GM21723 (cell line): ENCODE data around the gene METTL1.
"Not testable (repeated sequence)": the region's sequence is repeated elsewhere in the genome, so short reads cannot be mapped to it uniquely, and the experiment has no call there.

Experiments
- ATAC-seq: cut with Tn5 transposase; IDR thresholded peaks from one replicate; pipeline ENCODE4 v1.9.1; 2021; ENCODE audit warnings: mild to moderate bottlenecking, moderate library complexity; ENCODE audit not compliant: unreplicated experiment

Gene METTL1

GRCh38 chr12:57771873-57772428 is at the start of gene METTL1:
TSS of gene METTL1 (minus strand) at chr12:57772105. CDS start at chr12:57772083, 22 bp downstream.
- ATAC-seq, result peak; percentile 82

- ATAC-seq, result not testable (repeated sequence)
Observed at GRCh38 chr12:57821015-57821414, 49.1 kb upstream of the METTL1 start.

GRCh38 chr12:57820119-57820518 is 48.2 kb upstream of the METTL1 start:
- ATAC-seq, result not testable (repeated sequence)

- not testable (repeated sequence) for ATAC-seq
Observed at GRCh38 chr12:57817990-57818331, 46.1 kb upstream of the METTL1 start.

- no peak for ATAC-seq
Observed at GRCh38 chr12:57817261-57817989, 45.5 kb upstream of the METTL1 start.

- no peak for ATAC-seq
Observed at GRCh38 chr12:57816855-57817151, 44.9 kb upstream of the METTL1 start.

GRCh38 chr12:57816001-57816854 is 44.3 kb upstream of the METTL1 start:
- no peak for ATAC-seq

GRCh38 chr12:57815177-57816000 is 43.5 kb upstream of the METTL1 start:
- no peak for ATAC-seq

- no peak for ATAC-seq
Observed at GRCh38 chr12:57813971-57814772, 42.3 kb upstream of the METTL1 start.

- ATAC-seq, result no peak
Observed at GRCh38 chr12:57813111-57813970, 41.4 kb upstream of the METTL1 start.

GRCh38 chr12:57811028-57811755 is 39.3 kb upstream of the METTL1 start:
- ATAC-seq, result no peak

GRCh38 chr12:57810450-57810849 is 38.5 kb upstream of the METTL1 start:
- no peak for ATAC-seq

- no peak for ATAC-seq
Observed at GRCh38 chr12:57809425-57809824, 37.5 kb upstream of the METTL1 start.

GRCh38 chr12:57808351-57808750 is 36.4 kb upstream of the METTL1 start:
- ATAC-seq, result no peak

GRCh38 chr12:57807285-57807684 is 35.4 kb upstream of the METTL1 start:
- ATAC-seq, result no peak

GRCh38 chr12:57806677-57807076 is 34.8 kb upstream of the METTL1 start:
- ATAC-seq, result no peak

- ATAC-seq, result no peak
Observed at GRCh38 chr12:57803319-57803893, 31.5 kb upstream of the METTL1 start.

- ATAC-seq, result no peak
Observed at GRCh38 chr12:57802607-57803006, 30.7 kb upstream of the METTL1 start.
